HG02763 (cell line): ENCODE data around the gene RAD51B.
"Not testable (repeated sequence)": the region's sequence is repeated elsewhere in the genome, so short reads cannot be mapped to it uniquely, and the experiment has no call there.

Source experiments
- ATAC-seq: cut with Tn5 transposase; IDR thresholded peaks from one replicate; pipeline ENCODE4 v1.9.1; 2021; ENCODE audit warnings: mild to moderate bottlenecking, moderate library complexity; ENCODE audit not compliant: unreplicated experiment

Gene RAD51B

DNA sequence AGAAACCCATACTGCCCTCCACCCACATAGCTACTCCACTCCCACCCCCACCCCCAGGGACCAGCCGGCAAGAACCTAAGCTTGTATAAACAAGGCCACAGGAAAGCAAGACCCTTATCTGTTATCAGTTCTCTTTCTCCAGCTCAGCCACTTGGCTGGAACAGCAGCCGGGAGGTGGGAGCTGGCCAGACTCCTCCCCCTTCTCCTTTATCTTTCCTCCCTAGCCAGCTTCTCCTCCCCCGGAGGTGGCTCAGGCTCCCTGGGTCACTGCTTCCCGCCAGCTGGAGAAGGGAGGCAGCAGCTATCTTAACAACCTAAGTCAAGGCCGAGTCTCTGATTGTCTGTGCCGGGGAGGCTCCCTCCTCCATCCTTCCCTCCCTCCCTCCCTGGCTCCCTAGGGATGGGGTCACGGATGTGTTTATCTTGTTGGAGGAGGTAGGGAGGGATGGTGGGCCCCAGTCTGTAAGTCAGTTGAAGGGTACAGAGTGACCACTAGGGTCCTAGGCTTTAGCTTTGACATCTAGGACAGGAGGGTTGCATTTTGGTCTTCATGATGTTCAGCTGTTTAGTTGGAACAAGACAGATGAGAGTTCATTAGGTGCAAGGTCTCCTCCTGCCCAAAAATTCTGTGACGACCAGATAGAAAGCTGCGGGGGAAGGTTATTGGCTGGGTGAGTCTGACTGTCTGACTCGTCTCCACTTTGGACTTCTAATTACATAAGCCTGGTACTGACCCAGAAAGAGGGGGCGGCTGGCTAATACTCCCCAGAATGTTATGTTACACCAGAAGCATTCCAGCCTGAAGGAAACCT lies 943.6 kb downstream of the RAD51B start:
- ATAC-seq = no peak

DNA sequence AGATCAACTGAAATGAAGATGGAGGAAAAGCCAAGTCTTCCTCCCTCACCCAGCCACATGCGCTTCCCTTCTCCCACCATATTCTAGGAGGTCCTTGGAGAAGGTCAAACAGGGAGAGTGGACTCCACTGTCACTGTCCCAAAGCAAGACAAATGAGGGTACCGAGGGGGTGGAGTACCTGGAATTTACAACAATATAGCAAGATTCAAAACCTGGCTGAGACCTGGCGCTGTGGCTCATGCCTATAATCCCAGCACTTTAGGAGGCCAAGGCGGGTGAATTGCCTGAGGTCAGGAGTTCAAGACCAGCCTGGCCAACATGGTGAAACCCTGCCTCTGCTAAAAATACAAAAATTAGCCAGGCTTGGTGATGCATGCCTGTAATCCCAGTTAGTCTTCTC lies 944.3 kb downstream of the RAD51B start:
- not testable (repeated sequence) for ATAC-seq

DNA sequence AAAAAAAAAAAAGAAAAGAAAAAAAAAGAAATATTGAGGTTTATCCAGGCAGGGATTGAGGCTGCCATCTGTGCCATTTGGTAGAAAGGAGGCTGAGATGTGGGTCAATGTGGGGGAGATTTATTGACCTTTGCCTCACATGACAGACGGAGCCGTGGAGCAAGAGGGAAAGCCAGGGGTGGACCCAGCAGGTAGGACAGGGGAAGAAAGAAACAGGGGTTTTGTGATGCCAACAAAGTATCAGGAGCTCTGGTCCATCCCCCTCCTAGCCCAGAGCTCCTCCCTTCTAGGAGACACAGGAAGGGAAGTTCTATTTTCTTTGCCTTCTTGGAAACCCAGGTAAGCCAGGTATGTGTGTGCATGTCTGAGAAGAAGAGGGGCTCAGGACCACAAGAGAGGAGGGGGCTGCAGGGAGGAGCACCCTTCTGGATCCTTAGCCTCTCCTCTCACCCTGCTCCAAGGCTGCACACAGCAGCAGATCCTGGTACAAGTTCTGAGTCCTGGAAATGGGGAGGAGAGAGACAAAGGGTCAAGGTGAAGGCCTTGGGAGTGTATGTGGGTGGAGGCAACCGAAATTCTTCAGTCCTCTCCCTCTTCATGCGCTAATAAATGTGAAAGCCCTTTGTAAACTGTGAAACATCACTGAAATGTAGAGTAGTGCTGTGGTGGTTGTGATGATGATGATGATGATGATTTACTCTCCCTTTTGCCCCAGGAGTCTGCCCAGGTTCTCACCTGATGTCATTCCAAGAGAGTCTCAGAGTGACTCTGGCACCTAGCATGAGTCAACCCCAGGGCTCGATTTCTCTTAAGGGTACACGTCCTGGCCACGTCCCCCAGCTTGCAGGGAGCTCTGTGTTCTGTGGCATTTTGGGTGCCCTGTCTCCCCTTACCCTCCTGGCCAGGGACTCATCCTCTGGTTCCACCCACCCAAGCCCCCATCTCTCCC lies 947.0 kb downstream of the RAD51B start:
- ATAC-seq = no peak

DNA sequence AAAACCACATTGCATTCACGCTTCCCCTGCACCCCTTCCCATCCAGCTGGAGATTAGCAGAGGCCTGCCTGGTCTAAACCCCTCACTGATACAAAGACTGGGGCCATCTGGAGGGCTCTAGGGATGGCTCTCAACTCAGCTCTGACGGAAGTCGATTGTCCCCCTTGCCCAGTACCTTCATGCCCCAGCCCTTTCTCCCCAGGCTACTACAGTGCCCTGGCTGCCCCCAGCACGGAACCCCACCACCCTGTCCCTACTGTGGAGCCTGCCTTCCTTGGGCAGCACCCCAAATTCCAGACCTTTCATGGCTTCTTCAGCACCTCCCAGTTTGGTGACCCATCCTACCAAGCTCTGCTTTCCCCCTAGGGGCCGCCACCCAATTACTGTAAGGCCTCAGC lies 947.7 kb downstream of the RAD51B start:
- no peak for ATAC-seq

DNA sequence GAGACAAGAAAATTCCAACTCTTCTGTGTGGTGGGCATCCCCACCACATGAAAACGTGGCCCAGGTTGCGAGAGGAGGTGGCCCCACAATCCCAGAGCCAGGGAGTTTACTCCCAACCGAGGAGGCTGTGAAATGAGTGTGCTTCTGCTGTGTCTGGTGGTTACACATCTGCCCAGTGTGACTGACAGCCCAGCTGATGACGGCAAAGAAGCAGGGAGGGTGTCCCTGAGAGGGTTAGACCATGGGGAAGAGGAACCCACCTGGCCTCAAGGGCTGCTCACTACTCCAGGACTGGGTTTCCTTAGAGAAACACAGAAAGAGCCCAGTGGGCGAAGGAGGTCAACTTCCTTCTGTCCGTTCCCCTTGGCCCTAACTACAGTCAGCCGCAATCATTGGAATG lies 948.7 kb downstream of the RAD51B start:
- no peak for ATAC-seq

DNA sequence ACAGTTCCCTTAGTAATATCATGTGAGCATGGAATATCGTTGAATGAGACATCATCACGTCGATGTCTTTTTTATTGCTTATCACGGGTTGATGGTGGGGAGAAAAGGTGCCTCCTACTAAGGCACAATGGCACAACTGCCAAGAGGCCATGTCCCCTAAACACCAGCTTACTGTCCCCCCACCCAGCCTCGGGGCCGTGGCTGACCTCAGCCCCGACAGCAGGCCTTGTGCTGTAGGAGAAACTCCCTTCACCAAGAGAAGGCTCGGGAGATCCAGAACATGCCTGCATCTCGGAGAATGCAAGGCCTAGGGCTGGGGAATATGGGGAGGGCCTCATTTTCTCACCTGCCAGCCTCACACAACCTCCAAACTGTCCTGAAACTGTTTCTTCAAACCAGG lies 950.5 kb downstream of the RAD51B start:
- no peak for ATAC-seq

DNA sequence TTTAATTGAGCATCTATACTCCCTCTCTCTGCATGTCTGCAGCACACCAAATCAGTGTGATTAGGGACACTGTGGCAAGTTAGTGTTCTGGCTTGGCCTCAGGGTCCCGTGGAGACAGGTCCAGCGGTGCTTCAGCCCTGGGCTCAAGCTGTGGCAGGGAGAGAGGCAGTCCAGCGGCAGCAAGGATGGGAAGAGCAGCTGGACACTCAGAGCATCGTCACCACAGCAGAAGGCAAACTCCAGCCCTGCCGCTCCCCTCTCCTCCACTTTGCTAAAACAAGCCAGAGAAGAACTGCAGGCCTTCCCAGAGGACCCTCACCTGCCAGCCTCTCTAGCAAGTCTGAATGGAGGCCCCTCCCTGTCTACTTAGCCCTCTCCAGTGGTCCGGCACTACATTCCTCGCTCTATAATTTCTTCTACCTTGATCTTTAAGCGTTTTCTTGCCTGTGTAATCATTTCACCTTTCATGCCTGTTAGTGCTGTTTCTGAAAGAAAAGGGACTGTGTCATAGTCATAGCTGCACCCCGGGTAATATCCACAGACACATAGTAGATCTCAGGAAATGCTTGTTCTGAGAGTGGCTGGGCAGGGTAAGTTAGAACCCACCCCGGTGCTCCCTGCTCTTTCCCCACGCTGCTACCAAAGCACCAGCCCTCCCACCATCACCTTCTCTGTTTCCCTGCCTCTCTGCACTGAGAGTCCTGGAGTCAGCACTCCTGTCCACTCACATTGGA lies 951.1 kb downstream of the RAD51B start:
- no peak for ATAC-seq

DNA sequence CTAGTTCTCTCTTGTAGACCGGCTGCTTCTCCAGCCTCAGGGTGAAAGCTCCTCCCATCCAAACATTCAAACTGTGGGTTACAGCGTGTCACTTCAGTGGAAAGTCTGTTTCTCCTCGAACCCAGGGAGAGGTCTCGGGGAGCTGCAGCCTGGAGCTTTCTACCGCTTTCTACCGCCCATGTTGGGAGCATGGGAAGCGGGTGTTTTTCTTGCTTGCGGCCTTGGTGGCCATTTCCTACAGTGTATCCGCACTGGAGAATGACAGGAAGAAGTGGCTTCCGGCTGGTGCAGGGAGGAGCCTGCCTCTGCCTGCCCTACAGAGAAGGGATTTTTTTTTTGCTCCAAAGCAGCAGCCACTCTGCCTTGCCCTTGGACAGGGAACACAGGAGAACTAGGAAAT lies 952.1 kb downstream of the RAD51B start:
- no peak for ATAC-seq

DNA sequence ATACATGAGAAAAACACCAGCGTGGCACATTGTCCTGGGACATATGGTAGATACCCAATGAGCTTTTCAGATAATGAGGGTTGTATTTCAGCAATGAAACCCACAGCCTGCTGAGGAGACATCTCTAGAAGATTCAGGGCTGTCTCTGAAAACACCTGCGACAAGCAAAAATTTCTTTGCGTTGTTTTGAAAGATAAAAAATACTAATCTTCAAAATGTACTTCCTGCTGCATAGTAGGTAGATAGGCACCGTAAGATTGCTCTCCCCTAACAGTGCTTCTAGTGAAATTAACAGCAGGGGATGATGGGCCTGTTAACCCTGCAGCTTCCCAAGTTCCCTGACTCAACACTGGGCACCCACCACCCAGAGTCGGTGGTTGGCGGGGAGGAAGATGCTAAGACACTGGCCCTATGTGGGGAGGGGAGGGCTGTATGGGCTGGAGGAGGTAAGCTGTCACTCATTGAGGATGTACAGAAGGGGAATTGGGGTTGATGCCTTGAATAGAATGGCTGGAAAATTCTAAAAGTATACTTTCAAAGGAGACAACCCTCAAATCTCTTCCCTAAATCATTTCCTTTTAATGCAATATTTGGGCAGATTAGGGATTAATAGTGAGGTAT lies 953.3 kb downstream of the RAD51B start:
- ATAC-seq = no peak

DNA sequence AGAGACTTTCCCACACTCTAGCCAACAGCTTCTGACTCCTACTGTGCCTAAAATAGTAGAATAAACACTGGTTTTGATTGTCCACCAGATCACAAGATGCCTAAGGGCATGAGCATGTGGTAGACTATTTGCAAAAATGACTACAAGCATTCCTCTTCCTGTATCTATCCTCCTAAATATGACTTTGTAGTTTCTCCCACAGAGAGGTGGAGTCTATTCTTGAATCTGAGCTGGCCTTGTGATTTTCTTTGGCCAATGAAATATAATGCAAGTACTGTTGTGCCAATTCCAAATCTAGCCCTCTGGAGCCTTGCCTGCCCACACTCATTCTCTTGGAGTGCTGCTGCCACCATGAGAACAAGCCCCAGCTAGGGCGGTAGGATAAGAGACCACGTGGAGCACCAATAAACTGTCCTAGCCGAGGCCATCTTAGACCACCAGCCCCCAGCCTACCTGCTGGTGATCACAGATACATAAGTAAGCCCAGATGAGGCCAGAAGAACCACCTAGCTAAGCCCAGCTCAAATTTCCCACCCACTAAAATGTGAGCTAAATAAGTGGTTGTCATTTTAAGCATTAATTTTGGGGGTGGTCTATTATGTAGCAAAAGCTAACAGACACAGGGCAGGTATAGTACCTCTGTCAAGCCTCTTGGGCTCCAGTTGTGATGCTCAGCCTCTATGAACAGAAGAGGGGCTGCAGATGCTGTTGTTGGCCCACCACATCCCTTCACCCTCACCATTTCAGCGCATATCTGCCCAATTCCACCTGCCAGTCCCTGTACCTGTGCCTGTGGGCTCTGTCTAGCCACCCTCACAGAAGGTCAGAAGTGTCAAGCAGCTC lies 955.4 kb downstream of the RAD51B start:
- ATAC-seq = no peak

DNA sequence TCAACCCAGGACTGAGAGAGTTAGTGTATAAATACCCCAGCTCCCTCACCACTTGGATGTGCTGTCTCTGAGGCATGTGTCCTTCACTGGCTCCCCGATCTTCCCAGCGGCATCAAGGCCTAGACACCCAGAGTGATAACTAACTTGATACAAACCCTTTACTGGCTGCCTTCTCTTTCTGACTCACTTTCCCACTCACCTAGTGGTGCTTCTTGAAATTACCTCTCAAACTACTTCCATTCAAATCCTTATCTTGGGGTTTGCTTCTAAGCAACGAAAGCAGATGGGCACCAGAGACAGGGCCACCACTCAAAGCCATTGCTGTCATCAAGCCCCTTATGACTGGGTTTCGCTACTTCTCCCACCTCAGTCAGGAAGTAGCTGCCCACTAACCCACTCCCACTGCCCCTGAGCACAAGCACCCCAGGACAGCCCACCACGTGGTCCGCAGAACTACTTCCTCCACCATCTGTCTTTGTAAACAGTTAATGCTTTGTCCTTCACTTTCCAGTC lies 956.1 kb downstream of the RAD51B start:
- no peak for ATAC-seq

DNA sequence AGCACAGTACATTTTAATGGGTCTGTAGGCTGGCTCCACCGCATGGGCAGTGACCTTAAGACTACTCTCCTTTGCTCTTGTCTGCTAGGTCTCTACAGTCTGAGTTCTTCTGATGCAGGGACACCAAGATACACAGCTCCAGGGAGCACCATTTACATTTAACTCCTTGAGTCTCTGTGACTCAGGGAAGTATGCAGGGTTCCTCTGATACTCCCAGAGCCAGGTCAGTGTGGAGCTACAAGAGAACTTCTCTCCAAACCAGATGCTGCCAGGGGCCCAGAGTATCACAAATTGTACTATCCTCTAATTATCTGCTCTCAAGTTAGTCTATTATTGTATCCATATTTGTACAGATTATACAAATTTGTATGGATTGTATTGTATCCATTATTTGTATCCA lies 958.1 kb downstream of the RAD51B start:
- no peak for ATAC-seq
